Cardiac muscle cell (in vitro differentiated cells and primary cell): Measurements from ENCODE around the gene CARD10. TPM values are rescaled to one million over a fixed set of nuclear protein-coding genes. Genes with fewer than 3 reads are reported as not detected.

Source experiments
- DNase-seq, 2 donors: peaks; one replicate each; pipeline versions ENCODE4 v3.0.0 to v3.0.0-alpha.2; 2010 to 2017; ENCODE audit warnings: low read depth in 1 of 2, low spot score in 1 of 2
- H3K27ac ChIP-seq: fragments of 200-600 bp; sonication (generic); 2 replicates; pipeline ENCODE4 v1.5.1; 2016
- H3K27me3 ChIP-seq: fragments of 200-600 bp; sonication (generic); 2 replicates; pipeline ENCODE4 v1.6.0; 2016; ENCODE audit warnings: control low read depth
- H3K36me3 ChIP-seq: fragments of 200-600 bp; sonication (generic); 2 replicates; pipeline ENCODE4 v1.5.1; 2016; ENCODE audit warnings: control low read depth
- H3K4me1 ChIP-seq: fragments of 200-600 bp; sonication (generic); 2 replicates; pipeline ENCODE4 v1.8.1; 2017; ENCODE audit warnings: low read depth, mild to moderate bottlenecking, mixed run types
- H3K4me3 ChIP-seq: fragments of 200-600 bp; sonication (generic); 2 replicates; pipeline ENCODE4 v1.5.1; 2016; ENCODE audit warnings: mild to moderate bottlenecking
- H3K9me3 ChIP-seq: fragments of 200-600 bp; sonication (generic); 2 replicates; pipeline ENCODE4 v1.5.1; 2017; ENCODE audit warnings: low read depth, mild to moderate bottlenecking, control low read depth
- CTCF ChIP-seq: IDR thresholded peaks from 2 replicates; pipeline ENCODE4 v1.5.1; 2012; ENCODE audit warnings: low read depth, mild to moderate bottlenecking, low read length
- polyA plus RNA-seq: library from polyadenylated mRNA; unstranded; fragments of >200 nt; fragmentation: Nextera tagmentation; extraction: Ambion mirVana; gene quantifications from 2 replicates; pipeline ENCODE4 v1.2.1, GENCODE V29; 2016
- total RNA-seq: library from RNA; depleted of rRNA; stranded (reverse); fragments of >200 nt; gene quantifications from 2 replicates; pipeline ENCODE4 v1.2.3, GENCODE V29; 2016

The CARD10 gene
- total and polyA plus RNA-seq, 2 experiments from 2014 or later = 2.1 to 4.5 TPM

GRCh38 chr22:37561212-37562048 is 42.2 kb upstream of the CARD10 start:
- Histone ChIP-seq H3K9me3 (no peaks in the 10 kb centered on the region), H3K27ac (no peak overlapping the region), H3K36me3 (no peaks in the 10 kb centered on the region), H3K27me3 (peaks cover 11% of the 10 kb centered on the region), H3K4me1 (peaks cover 6% of the 10 kb centered on the region), H3K4me3 (peak overlapping the region; percentile 56)
- TF ChIP-seq CTCF = peak; percentile 84
- peak; percentile 87 to 94 for DNase-seq

- DNase-seq = peak in 1 of 2 donors; percentile 85
- peaks cover 11% of the 10 kb centered on the region for H3K27me3 ChIP-seq
- no peaks in the 10 kb centered on the region for H3K36me3 ChIP-seq
- H3K27ac ChIP-seq = no peak overlapping the region
- peaks cover 6% of the 10 kb centered on the region for H3K4me1 ChIP-seq
- no peak for TF ChIP-seq CTCF
- H3K9me3 ChIP-seq = no peaks in the 10 kb centered on the region
- H3K4me3 ChIP-seq = peak overlapping the region; percentile 56
Observed at GRCh38 chr22:37560608-37561211, 41.5 kb upstream of the CARD10 start.

GRCh38 chr22:37559901-37560607 is 40.8 kb upstream of the CARD10 start, which contains the start of gene CDC42EP1:
Gene CDC42EP1 (plus strand): TSS chr22:37560480. CDS start chr22:37566350, 5,870 bp downstream.
- H3K4me1 ChIP-seq = peaks cover 6% of the 10 kb centered on the region
- no peak within 1 kb of the TSS for H3K27ac ChIP-seq
- no peak for TF ChIP-seq CTCF
- H3K27me3 ChIP-seq = peaks cover 11% of the 10 kb centered on the region
- no peaks in the 10 kb centered on the region for H3K36me3 ChIP-seq
- peak; percentile 59 to 76 for DNase-seq
- H3K4me3 ChIP-seq = peak within 1 kb of the TSS; percentile 56
- H3K9me3 ChIP-seq = no peaks in the 10 kb centered on the region

GRCh38 chr22:37559521-37559900 is 40.3 kb upstream of the CARD10 start:
- Histone ChIP-seq H3K27ac (no peak overlapping the region), H3K4me1 (peaks cover 6% of the 10 kb centered on the region)
- no peak for DNase-seq

More at GRCh38 chr22:37559521-37559900, 40.3 kb upstream of the CARD10 start:
- Histone ChIP-seq H3K9me3 (no peaks in the 10 kb centered on the region), H3K4me3 (no peak overlapping the region), H3K36me3 (no peaks in the 10 kb centered on the region), H3K27me3 (peaks cover 11% of the 10 kb centered on the region)
- TF ChIP-seq CTCF = no peak
